Activated CD8-positive, alpha-beta memory T cell treated with anti-CD3 and anti-CD28 coated beads for 4 hours (primary cell): Measurements from ENCODE around the gene MAD1L1.
"Not testable (repeated sequence)": the region's sequence is repeated elsewhere in the genome, so short reads cannot be mapped to it uniquely, and the experiment has no call there.

Experiments used
- DNase-seq, 2 donors: peaks; one replicate each; pipeline ENCODE4 v3.0.0-alpha.2; 2020; ENCODE audit warnings: low read depth in 2 of 2

The MAD1L1 gene

DNA sequence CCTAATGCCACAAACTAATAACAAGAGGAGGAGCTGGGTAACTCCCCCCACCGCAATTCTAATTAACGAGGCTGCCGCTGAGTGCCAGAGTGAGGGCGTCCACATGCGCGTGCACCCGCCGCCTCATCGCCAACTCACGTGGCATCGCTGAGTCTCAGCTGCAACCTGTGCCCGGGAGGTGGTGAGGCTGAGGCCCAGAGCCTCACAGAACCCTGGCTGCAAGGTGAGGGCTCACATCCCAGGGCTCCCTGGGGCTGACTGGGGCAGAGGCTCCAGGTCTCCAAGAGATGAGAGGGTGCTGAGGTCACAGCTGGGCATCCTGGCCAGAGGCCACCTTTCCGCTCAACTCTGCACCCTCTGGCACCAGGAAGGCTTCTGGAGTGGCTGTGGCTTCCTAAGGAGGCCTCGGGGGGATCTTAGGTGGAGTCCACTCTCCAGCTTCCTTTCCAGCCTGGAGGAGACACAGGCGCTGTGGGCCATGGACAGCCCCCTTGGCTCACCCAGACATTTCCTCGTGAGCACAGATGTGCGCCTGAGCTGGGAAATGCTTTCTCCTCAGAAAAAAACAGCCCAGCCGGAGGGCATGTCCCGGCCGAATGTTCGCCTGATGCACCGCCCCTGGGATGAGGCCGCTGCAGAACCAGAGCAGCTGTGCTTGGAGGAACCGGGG, 242.6 kb downstream of the MAD1L1 start:
- DNase-seq = no peak

DNA sequence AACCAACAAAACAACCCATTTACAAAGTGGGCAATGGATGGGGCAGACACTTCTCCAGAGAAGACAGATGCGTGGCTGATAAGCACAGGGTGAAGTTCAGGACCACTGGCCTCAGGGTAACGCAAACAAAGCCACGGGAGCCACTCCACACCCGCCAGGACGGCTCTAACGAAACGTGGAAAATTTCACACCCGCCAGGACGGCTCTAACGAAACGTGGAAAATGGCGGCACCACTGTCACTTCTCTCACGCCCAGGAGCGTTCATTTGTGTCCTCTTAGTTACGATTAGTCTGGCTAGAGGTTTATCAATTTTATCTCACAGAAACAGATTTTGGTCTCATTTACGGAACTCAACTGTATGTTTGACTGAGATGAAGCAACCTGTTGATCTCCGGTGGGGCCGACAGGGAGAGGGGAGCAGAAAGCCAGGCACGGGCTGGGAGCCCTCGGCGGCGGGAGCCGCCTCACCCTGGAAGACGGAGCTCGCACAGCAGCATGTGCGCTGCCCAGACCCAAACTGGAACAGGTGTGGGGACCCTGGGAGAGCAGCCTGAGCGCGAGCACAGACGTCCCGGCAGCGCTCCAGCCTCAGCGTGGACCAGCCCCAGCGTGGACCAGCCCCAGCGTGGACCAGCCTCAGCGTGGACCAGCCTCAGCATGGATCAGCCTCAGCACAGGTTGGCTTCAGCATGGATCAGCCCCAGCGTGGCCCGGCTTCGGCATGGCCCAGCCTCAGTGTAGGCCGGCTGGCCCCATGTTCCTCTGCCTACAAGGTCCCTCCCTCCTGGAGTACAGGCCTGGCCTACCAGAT, 243.5 kb downstream of the MAD1L1 start:
- no peak for DNase-seq

DNA sequence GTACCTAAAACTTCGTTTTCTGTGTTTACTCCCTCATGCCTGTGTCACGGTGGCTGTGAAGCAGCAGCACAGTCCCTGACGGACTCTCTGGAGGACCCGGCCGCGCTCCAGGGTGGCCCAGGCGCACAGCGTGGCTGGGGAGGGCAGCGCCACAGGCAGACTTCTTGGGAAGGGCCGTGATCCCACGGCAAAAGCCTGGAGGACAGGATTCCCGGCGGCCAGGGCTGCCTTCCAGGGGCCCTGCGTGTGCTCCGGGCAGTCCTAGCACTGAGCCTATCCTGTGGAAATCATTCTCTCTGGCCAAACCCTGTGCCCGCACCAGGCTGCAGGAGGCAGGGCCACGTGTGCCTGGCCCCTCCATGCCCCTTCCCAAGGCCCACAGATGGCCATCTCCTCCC, 244.2 kb downstream of the MAD1L1 start:
- no peak for DNase-seq

DNA sequence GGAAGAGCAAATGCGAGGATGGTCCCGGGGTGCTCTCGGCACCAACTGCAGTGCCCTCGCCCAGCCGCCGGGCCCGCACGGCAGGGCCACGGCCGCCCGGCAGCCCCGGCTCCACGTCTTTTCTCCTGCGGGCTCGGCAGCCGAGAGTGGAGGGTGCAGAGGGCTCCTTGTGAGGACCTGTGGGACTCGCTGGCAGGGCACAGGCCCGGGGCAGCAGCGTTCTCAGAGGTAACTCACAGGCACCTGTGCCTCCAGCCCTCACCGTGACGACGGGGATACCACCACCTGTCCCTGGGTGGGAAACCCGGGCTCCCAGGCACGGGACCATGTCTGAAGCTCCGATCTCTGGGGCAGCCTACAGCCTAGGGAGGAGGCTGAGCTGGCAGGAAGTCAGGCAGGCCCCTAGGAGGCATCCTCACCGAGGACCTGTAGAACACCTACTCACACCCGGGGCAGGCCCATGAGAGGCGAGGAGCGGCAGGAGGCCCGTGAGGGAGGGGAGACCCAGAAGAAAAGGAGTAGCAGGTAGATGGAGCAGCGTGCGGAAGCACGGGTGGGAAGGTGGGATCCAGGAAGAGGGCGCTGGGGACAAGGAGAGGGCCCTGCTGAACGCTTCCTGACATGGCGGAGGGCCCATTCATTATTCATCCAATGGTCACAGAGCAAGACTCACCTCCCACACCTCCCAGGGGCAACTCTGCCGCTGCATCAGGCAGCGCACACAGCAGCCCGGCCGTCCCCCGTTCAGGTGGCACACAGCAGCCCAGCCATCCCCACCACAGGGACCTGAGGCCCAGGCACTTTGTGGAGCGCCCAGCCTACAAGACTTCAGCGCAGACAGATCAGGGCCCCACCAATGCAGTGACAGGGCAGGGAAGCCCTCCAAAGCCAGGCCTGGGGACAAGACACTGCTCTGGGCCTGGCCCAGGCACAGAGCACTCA, 244.9 kb downstream of the MAD1L1 start:
- DNase-seq = no peak

DNA sequence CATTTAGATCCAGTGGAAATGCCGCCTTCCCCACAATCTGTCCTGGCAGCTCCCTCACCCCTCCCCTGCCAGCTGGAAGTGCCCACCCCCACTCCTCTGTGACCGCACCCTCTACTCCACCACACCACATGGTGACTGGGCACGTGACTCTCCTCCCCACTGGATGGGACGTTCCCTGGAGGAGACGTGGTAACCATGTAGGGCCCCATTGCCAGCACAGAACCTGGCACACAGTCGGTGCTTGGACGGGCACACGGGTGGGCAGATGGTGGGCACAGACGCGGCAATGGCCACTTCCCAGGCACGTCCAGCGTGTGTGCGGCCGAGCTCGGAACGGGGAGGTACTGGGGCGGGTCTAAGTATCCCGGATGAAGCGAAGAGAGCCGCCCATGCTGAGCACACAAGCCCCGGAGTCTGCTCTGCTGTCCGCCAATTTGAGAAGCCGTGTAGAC, 245.6 kb downstream of the MAD1L1 start:
- no peak for DNase-seq

DNA sequence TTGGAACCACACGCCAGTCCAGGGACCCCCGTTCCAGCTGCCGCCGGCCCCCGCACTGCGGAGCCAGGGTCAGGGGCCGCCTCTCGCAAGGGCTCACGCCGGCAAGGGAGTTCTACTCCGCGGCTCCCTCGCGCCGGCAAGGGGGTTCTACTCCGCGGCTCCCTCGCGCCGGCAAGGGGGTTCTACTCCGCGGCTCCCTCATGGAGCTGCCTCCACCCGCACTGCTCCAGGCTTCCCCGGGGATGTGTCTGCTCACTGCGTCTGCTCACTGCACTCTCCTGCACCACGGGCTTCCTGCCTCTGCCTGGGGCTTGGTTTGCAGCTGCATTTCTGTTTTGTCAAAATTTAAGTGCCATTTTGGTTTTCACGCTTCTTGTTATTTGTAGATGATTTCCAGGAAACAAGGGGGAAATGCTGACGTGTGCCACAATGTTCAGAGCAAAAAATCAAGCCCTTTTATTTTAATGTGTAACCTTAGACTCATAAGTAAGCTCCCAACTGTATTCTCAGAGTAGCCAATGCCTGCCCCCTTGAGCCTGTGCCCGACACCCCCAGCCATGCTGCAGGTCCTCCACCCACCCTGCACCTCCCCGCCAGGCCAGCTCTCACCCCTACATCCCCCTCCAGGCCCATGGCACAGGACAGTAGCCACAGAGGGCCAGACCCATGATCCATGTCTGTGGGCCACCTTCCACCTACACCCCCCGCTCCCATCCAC, 246.2 kb downstream of the MAD1L1 start:
- DNase-seq = no peak

DNA sequence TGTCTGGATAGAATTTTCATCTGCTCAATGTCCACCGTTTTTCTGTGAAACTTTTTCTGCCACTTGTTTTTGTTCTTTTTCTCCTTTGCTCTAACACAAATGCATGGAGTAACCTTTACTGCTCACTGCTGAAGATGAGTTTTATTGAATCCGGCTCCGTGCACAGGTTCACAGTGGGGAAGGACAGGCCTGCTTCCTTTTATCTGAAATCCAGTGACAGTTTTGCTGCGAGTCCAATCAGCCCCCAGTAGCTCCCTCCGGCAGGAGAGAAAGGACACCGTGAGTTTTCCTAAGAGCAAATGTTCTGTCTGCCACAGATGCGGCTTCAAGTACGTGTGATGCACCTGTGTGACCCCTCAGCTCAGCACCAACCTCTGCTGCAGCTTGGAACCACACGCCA, 246.8 kb downstream of the MAD1L1 start:
- no peak for DNase-seq

DNA sequence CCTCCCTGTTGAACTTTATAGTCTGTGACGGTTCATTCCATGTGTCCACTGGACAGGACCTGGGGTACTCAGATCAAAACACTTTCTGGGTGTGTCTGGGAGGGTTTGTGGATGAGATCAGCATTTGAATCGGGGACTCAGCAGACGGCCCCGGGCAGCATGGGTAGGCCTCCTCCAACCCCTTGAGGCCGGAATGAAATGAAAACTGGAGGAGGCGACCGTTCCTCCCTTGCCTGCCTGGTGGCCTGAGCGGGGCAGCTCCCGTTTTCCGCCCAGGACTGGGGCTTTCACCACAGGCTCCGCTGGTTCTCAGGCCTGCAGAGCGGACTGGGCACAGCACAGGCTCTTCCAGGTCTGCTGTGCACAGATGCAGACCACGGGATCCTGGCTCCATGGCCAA, 247.7 kb downstream of the MAD1L1 start:
- no peak for DNase-seq

DNA sequence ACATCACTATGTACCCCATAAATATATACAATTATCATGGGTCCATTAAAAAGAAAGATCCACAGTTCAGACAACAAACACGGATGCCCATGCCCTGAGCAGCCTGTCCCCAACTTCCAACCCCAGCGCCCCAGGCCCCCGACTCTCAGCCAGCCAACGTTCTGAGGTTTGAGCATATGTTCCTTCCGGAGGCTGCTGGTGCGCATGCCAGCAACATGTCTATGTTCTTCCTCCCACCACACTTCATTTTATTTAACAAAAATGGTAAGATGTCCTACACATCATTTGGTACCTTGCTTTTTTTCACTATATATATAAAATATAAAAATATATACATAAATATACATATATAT, 250.9 kb downstream of the MAD1L1 start:
- DNase-seq = no peak

DNA sequence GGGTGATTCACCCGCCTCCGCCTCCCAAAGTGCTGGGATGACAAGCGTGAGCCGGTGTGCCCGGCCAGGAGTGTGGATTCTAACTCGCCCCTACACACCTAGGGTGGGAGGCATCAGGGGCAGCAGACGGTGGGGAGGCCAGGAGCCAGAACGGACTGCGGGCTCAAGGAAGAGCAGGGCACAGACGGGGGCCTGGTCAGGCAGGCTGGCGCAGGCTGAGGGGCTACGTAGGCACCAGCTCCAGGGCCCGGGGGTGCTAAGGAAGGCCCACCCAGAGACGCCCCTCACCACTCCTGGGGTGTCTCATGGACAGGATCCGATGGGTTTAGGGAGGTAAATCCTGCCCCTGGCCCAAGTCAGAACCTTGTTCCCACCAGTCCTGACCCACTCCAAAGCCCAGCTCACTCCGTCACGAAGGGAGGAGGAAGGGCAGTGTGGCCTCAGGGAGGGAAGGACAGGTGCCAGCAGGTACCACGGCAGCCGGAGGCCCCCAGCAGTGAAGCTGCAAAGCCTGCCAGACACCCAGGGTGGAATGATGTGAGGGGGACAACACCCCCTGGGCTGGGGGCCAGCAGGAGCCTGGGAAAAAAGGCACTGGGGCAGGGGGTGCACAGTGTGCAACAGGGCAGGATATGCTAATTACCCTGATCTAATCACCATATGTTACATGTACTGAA, 251.4 kb downstream of the MAD1L1 start:
- no peak for DNase-seq

DNA sequence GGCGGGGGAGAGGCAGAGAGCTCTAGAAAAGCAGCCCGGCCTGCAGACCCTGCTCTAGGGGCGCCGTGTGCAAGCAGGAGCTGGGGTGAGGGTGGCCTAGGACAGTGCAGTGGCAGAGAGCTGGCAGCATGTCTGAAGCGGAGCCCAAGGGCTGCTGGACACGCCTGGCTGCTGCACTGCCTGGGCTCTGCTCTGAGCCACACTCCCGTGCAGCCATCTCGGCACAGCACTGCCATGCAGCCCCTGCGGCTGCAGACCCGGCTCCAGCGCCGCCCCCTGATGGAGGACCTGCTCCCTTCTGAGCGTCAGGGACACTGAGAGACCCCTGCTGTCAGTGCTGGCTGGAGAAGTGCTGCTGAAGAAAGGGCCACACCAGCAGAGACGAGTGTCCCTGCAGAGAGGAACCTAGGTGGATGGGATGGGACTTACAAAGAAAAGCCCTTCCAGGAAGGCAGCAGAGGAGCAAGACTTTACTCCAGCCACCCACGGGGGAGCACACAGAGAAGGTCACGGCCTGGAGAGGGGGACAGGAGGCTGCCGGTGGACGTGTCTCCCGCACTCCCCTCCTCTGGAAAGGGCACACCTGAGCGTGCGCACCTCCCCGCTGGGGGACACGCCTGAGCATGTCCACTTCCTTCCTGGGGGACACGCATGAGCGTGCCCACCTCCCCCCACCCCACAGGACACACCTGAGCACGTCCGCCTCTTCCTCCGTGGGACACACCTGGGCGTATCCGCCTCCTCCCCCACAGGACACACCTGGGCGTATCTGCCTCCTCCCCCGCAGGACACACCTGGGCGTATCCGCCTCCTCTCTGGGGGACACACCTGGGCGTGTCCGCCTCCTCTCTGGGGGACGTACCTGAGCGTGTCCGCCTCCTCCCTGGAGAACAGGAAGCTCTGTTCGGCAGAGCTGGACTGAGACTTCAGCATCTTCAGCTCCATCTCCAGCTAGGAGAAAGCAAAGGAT, 252.9 kb downstream of the MAD1L1 start:
- DNase-seq = no peak

DNA sequence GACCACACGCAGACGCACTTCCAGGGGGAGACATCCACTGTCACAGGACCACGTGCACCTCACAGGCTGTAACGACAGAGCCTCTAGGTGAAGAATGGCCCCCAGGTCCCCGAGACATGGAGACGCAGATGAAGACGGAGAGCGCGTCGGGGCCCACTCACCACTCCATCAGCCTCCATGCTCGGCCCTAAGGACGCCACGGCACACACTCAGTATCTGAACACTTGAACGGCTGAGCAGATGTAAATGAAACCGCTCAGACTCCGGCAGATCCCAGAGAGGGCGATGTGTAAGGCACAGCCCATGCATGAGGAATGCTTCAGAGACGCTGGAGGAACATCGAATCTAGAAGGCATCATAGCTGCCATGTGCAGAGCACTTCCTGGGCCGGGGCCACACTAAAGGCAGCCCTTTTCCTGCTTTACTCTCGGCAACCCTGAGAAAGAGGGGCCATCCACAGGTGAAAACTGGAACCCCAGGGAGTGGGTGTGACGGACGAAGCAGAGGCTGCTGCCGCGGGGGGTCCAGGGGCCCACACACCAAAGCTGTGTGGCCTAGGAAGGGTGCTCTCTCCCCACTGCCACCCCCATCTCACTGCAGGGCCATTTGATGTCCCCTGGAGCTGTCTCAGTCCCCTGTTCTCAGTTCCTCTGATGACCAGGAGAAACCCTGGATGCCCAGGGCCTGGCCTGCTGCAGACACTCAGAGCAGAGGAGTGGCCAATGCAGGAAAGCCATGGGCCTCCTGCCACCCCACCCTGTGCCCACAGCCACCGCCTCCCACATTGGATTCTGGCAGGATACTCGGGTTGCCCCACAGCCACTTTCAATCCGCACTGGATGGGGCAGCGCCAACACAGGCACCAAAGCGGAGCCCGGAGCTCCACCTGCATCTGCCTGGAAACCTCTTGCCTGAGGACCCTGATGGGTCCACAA, 253.8 kb downstream of the MAD1L1 start:
- DNase-seq = no peak

DNA sequence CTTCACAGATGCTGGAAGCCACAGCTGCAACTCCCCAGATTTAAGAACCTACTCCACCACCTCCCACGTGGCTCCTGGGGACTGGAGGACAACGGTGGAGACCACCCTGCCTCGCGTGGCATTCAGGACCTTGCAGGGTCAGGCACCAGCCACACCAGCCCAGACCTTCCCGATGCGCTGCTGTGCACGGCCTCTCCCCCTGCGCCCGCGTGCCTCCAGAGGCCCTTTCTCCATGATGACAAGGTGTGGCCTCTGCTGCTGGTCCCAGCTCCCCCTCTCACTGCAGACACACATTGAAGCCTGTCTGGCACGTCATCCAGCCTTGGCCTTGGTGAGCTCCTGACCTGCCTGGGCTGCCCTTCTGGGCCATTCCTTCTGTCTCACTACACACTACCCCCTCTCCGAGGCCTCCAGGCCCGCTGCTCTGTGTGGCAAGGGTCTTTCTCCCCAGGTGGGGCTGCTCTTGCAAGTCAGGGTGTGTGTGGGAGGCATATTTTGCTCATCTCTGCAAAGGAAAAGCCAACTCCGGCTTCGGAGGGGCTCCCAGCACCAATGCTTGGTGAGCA, 254.8 kb downstream of the MAD1L1 start:
- no peak for DNase-seq

DNA sequence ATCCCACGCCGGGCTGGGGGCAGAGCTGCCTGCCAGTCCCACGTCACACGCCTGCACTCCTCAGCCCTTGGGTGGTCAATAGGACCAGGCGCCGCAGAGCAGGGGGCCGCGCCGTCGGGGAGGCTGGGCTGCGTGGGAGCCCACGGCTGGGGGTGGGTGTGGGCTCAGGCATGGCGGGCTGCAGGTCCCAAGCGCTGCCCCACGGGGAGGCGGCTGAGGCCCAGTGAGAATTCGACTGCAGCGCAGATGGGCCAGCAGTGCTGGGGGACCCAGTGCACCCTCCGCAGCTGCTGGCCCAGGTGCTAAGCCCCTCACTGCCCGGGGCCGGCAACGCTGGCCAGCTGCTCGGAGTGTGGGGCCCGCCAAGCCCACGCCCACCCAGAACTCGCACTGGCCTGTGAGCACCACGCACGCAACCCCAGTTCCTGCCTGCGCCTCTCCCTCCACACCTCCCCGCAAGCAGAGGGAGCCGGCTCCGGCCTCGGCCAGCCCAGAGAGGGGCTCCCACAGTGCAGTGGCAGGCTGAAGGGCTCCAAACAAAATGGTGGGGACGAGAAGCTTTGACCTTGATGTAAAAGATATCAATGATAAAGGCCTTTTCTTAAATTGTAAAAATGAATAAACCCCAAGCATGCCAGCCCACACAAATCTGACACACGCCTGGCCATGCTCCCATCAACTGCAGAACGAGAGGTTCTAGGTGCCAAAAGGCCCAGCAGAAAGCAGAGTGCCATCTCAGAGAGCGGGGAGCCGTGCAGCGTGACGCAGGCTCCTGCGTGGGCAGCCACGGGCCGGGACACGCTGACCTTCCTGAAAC, 255.5 kb downstream of the MAD1L1 start:
- no peak for DNase-seq

DNA sequence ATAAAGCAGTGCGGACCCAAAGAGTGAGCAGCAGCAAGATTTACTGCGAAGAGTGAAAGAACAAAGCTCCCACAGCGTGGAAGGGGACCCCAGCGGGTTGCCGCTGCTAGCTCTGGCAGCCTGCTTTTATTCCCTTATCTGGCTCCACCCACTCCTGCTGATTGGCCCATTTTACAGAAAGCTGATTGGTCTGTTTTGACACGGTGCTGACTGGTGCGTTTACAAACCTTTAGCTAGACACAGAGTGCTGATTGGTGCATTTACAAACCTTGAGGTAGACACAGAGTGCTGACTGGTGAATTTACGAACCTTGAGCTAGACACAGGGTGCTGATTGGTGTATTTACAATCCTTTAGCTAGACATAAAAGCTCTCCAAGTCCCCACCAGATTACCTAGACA, 256.2 kb downstream of the MAD1L1 start:
- DNase-seq = not testable (repeated sequence)

DNA sequence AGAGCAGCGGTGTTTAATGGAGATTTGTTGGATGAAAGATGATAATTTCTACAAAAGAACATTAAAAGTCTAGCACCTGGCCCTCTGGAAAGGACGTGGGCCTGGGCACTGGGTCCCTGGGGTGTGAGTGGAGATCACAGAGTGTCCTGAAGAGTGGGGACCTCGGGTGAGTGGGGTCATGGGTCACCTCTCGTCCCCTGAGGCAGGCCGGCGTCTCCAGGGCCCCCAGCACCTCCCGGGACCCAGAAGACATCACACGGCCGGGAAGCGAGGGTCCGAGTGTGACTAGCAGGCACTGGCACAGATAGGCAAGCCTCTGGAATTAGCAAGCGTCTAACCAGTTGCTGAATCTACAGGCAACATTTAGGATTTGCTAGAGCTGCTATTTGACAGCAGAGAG, 257.2 kb downstream of the MAD1L1 start:
- DNase-seq = no peak

DNA sequence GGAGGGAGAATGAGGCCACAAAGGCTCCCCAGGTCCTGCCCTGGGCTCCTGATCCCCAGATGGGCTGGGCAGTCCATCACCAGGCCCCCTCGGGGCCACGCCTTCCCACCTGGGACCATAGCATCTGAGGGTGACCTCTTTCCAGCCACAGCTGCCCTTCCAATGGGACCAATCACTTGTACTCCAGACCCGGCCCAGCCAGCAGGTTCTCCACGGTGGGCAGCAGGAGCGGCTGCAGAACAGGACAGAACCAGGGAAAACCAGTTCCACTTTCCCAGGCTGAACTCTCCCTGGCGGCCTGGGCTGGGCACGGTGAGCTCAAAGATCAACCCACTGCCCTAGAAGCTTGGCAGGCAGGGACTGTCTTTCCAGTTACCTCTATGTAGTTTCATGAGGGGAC, 257.6 kb downstream of the MAD1L1 start:
- no peak for DNase-seq
